ENCODE data around the gene MARS1.

DNA sequence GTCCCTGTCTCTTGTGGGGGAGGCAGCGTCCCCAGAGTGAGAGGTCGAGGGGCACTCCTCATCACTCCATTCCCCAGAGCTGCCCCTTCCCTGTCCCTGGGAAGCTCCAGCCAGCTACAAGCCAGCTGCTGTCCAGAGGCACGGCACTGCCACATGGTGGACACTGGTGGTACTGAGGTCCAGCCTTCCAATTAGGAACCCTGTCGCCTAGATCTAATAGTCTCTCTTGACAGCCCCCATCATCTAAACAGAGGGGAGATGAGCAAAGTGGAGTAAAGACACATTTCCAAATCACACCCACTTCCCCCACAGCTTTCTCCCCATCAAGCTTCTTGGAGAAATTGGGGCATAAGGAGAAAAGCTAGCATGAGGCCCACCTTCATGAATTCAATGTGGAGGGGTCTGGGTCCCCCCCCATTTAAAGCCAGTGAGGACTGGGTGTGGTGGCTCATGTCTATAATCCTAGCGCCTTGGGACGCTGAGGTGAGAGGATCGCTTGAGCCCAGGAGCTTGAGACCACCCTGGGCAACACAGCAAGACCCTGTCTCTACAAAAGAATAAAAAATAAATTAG lies 34.8 kb upstream of the MARS1 start:
- TF ChIP-seq POLR2A (IDR thresholded peaks at IDR 0.05; ENCODE audit: low read length) (no peak), GATA1 (IDR thresholded peaks at IDR 0.05; ENCODE audit: low read depth, low read length) (no peak)

Measured in erythroblast (primary cell).